Adrenal gland (tissue), 12 donors: Measurements from ENCODE around the gene GPR78. TPM values are rescaled to one million over a fixed set of nuclear protein-coding genes. Genes with fewer than 3 reads are reported as not detected.

Experiments used
- DNase-seq, 7 donors: peaks; one replicate each; pipeline ENCODE4 v3.0.0-alpha.2; 2019 to 2020
- H3K27ac ChIP-seq, 5 donors: fragments of 200-600 bp; sonication (generic) in 4 of 5; 1 replicate in 3 of 5; 2 replicates in 2 of 5; pipeline versions ENCODE4 v1.5.1 to v1.8.0; 2016 to 2020; ENCODE audit warnings: mild to moderate bottlenecking in 1 of 5
- H3K27me3 ChIP-seq: fragments of 200-600 bp; 2 replicates; pipeline ENCODE4 v1.8.0; 2021
- H3K36me3 ChIP-seq, 2 donors: fragments of 200-600 bp; replicated peaks in 1 of 2; 1 replicate in 1 of 2; 2 replicates in 1 of 2; pipeline versions ENCODE4 v1.5.1 to v1.8.0; 2018 to 2022
- H3K4me1 ChIP-seq, 2 donors: fragments of 200-600 bp; replicated peaks in 1 of 2; 1 replicate in 1 of 2; 2 replicates in 1 of 2; pipeline versions ENCODE4 v1.5.1 to v1.8.0; 2018 to 2021
- H3K4me3 ChIP-seq, 4 donors: fragments of 200-600 bp; sonication (generic) in 3 of 4; one replicate each; pipeline ENCODE4 v1.5.1; 2016 to 2018
- H3K9me3 ChIP-seq, 3 donors: fragments of 200-600 bp; sonication (generic) in 1 of 3; replicated peaks in 1 of 3; 1 replicate in 2 of 3; 2 replicates in 1 of 3; pipeline versions ENCODE4 v1.5.1 to v1.8.0; 2016 to 2021
- CTCF ChIP-seq, 6 experiments: fragments of 450-650 bp in 4 of 6; fragments of 200-600 bp in 2 of 6; sonication (generic) in 1 of 6; IDR thresholded peaks; 1 replicate in 5 of 6; 2 replicates in 1 of 6; pipeline versions ENCODE4 v1.5.1 to v1.8.0; 2016 to 2021; ENCODE audit warnings: antibody characterized with exemption in 6 of 6, mild to moderate bottlenecking in 2 of 6, moderate library complexity in 1 of 6
- POLR2A ChIP-seq, 2 donors: fragments of 450-650 bp; IDR thresholded peaks; one replicate each; pipeline ENCODE4 v1.6.1; 2017; ENCODE audit warnings: antibody characterized with exemption in 2 of 2, mild to moderate bottlenecking in 2 of 2, moderate library complexity in 1 of 2
- WGBS, 4 donors: extraction: QIAGEN DNeasy Blood & Tissue Kit in 2 of 4; methylation state at CpG; one replicate each; pipeline versions ENCODE4 v1.1.5 to v1.1.7; 2013 to 2017; 5-methylcytosine and 5-hydroxymethylcytosine counted together
- intact Hi-C, 2 donors: fragments of 100-400 bp; cut with DNase I; formaldehyde crosslinking; loops; one replicate each; pipeline versions ENCODE4 v1.14.1 to v1.15.0; 2022 to 2023
- polyA plus RNA-seq, 3 donors: library from polyadenylated mRNA; stranded (reverse); fragments of 200-250 nt in 2 of 3; fragments of 350-450 nt in 1 of 3; fragmentation: Illumina TruSeq in 1 of 3; extraction: RNeasy Lipid Tissue Mini Kit (QIAGEN cat#74804) in 1 of 3; gene quantifications; one replicate each; pipeline ENCODE4 v1.2.3, GENCODE V29; 2013 to 2014
- total RNA-seq, 9 donors: library from RNA; depleted of rRNA in 4 of 9; stranded (reverse); fragments of >200 nt in 4 of 9; fragments of 120-200 nt in 1 of 9; fragmentation: NEBNext Ultra II Directional in 1 of 9; extraction: Animal tissue kit (Norgen Biotek cat#: 25700) in 1 of 9; gene quantifications; one replicate each; pipeline versions ENCODE4 v1.1.0 to v1.2.4, GENCODE V29; 2013 to 2023
- donor health status: healthy with polysubstance abuse.
- donor health status: Bipolar disorder and iron deficiency.
- donor health status: DM: yes; HTN: yes; CAD: no.
- donor health status: DM: no; HTN: no; CAD: no.
- donor health status: DM: no; HTN: no; CAD: no.
- donor health status: DM: yes; HTN: yes; CAD: no.

GPR78 gene
- total and polyA plus RNA-seq, 12 donors: 0.03 to 0.08 (median 0.07) TPM; not detected in 8

- no peak overlapping the region for H3K27ac ChIP-seq
- TF ChIP-seq POLR2A (IDR thresholded peaks at IDR 0.05) (no peak), CTCF (IDR thresholded peaks at IDR 0.05) (no peak)
- no peak for DNase-seq
- WGBS, 4 donors: 79 to 89% (median 84%) methylated on average over 6 to 10 of the region's 10 CpGs
- H3K4me3 ChIP-seq: no peak overlapping the region
- intact Hi-C loops: no loop called here
- H3K9me3 ChIP-seq: no peaks in the 10 kb centered on the region
- no peaks in the 10 kb centered on the region for H3K4me1 ChIP-seq
- H3K27me3 ChIP-seq: peaks cover 15% of the 10 kb centered on the region
- H3K36me3 ChIP-seq: no peaks in the 10 kb centered on the region
These were observed 9.1 kb downstream of the GPR78 start for GRCh38 chr4:8589336-8589735.

DNA sequence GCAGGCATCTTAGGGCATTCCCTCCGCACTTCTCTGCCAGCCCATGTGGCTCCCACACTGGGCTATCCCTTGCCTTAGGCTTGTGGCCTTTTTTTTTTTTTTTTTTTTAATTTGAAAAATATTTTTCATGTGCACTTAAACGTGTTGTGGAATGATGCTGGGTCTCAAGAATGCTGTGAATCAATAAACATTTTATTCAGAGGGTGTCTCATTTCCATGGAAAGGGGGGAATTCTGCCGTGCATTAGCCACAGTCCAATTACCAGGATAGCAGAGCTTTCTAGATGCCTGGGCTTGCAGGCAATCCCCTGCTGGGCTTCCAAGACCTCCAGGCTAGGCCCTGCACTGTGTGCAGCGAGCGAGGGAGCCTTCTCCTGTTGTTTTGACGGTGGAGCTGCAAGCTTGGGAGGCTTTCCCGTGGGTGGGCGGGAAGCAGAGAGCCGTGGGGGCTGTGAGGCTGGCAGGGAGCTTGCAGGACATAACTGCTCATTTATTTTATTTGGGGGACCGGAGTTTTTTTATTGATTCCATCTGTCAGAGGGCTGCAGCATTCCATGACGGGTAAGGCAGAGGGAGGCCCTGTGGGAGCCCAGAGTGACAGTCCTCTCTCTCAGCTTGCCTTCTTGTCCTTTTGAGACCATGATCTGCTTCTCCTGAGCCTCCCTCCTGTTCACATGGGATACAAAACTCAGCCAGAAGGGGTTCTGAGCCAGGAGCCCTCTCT, 9.8 kb downstream of the GPR78 start:
- H3K4me3 ChIP-seq: no peak overlapping the region
- H3K27ac ChIP-seq: no peak overlapping the region
- intact Hi-C loops: loop anchor here in 1 of 2 donors (10.0 kb wide), 1 partner anchor 345 kb away; no protein-coding TSS in a partner anchor
- DNase-seq: no peak
- no peaks in the 10 kb centered on the region for H3K9me3 ChIP-seq
- no peaks in the 10 kb centered on the region for H3K4me1 ChIP-seq
- no peak for TF ChIP-seq POLR2A (IDR thresholded peaks at IDR 0.05)
- TF ChIP-seq CTCF (IDR thresholded peaks at IDR 0.05): no peak
- WGBS, 4 donors: 55 to 64% (median 58%) methylated on average over 7 to 11 of the region's 11 CpGs
- H3K27me3 ChIP-seq: peaks cover 15% of the 10 kb centered on the region
- no peaks in the 10 kb centered on the region for H3K36me3 ChIP-seq

GRCh38 chr4:8590546-8590880, 10.3 kb downstream of the GPR78 start:
- Histone ChIP-seq H3K27me3 (peaks cover 15% of the 10 kb centered on the region), H3K4me1 (no peaks in the 10 kb centered on the region), H3K36me3 (no peaks in the 10 kb centered on the region), H3K9me3 (no peaks in the 10 kb centered on the region), H3K27ac (no peak overlapping the region), H3K4me3 (no peak overlapping the region)
- no peak for DNase-seq
- TF ChIP-seq CTCF (IDR thresholded peaks at IDR 0.05) (no peak), POLR2A (IDR thresholded peaks at IDR 0.05) (no peak)
- intact Hi-C loops: loop anchor here in 1 of 2 donors (10.0 kb wide), 1 partner anchor 346 kb away; no protein-coding TSS in a partner anchor
- 71 to 74% (median 72%) methylated on average over 5 of the region's 5 CpGs for WGBS, 4 donors

- intact Hi-C loops: loop anchor here in 1 of 2 donors (10.0 kb wide), 1 partner anchor 346 kb away; no protein-coding TSS in a partner anchor
- WGBS, 4 donors: 73 to 83% (median 75%) methylated on average over 7 to 9 of the region's 9 CpGs; no CpG with 5 or more reads in 1 of the 4 donors
These were observed 10.9 kb downstream of the GPR78 start for GRCh38 chr4:8591114-8591513.

More at GRCh38 chr4:8591114-8591513, 10.9 kb downstream of the GPR78 start:
- Histone ChIP-seq H3K9me3 (no peaks in the 10 kb centered on the region), H3K36me3 (no peaks in the 10 kb centered on the region), H3K27me3 (peaks cover 15% of the 10 kb centered on the region), H3K4me1 (no peaks in the 10 kb centered on the region), H3K27ac (no peak overlapping the region), H3K4me3 (no peak overlapping the region)
- no peak for DNase-seq
- no peak for TF ChIP-seq CTCF (IDR thresholded peaks at IDR 0.05)
- no peak for TF ChIP-seq POLR2A (IDR thresholded peaks at IDR 0.05)
